ENCODE measurements around the gene DNMT1.
"Not testable (repeated sequence)": the region's sequence is repeated elsewhere in the genome, so short reads cannot be mapped to it uniquely, and the experiment has no call there.

DNMT1 gene

GRCh38 chr19:10182847-10183246 is 11.9 kb downstream of the DNMT1 start:
- H3K4me1 Mint-ChIP-seq (ENCODE audit: low read depth) = peaks cover 14% of the 10 kb centered on the region
- H3K9me3 Mint-ChIP-seq = no peaks in the 10 kb centered on the region

GRCh38 chr19:10182076-10182475 is 12.7 kb downstream of the DNMT1 start:
- Mint-ChIP-seq H3K9me3 (no peaks in the 10 kb centered on the region), H3K27ac (no peak overlapping the region), H3K27me3 (no peaks in the 10 kb centered on the region), H3K4me3 (no peak overlapping the region), H3K4me1 (ENCODE audit: low read depth) (peaks cover 11% of the 10 kb centered on the region), H3K36me3 (ENCODE audit: low read depth) (peaks cover 34% of the 10 kb centered on the region)

More at GRCh38 chr19:10182847-10183246, 11.9 kb downstream of the DNMT1 start:
- Mint-ChIP-seq H3K36me3 (ENCODE audit: low read depth) (peaks cover 34% of the 10 kb centered on the region), H3K4me3 (no peak overlapping the region), H3K27me3 (no peaks in the 10 kb centered on the region), H3K27ac (no peak overlapping the region)

GRCh38 chr19:10180459-10180858 is 14.3 kb downstream of the DNMT1 start:
- H3K27ac Mint-ChIP-seq = no peak overlapping the region
- H3K4me3 Mint-ChIP-seq = no peak overlapping the region
- peaks cover 9% of the 10 kb centered on the region for H3K4me1 Mint-ChIP-seq (ENCODE audit: low read depth)
- no peaks in the 10 kb centered on the region for H3K27me3 Mint-ChIP-seq
- no peaks in the 10 kb centered on the region for H3K9me3 Mint-ChIP-seq
- peaks cover 44% of the 10 kb centered on the region for H3K36me3 Mint-ChIP-seq (ENCODE audit: low read depth)

DNA sequence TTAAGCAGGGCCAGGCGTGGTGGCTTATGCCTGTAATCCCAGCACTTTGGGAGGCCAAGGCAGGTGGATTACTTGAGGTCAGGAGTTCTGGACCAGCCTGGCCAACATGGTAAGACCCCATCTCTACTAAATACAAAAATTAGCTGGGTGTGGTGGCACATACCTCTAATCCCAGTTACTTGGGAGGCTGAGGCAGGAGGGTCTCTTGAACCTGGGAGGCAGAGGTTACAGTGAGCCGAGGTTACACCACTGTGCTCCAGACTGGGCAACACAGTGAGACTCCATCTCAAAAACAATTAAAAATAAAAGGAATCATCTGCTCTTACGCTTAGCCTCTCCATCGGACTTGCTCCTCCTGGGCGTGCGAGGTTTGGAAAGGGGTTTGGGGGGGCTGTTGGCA is 14.7 kb downstream of the DNMT1 start:
- not testable (repeated sequence) for H3K4me3 Mint-ChIP-seq; H3K27me3 Mint-ChIP-seq; H3K9me3 Mint-ChIP-seq; H3K27ac Mint-ChIP-seq; H3K4me1 Mint-ChIP-seq (ENCODE audit: low read depth)
- peaks cover 48% of the 10 kb centered on the region for H3K36me3 Mint-ChIP-seq (ENCODE audit: low read depth)

- Mint-ChIP-seq H3K9me3 (no peaks in the 10 kb centered on the region), H3K27ac (peak overlapping the region; percentile 0), H3K27me3 (no peaks in the 10 kb centered on the region), H3K36me3 (ENCODE audit: low read depth) (peaks cover 80% of the 10 kb centered on the region), H3K4me1 (ENCODE audit: low read depth) (no peaks in the 10 kb centered on the region), H3K4me3 (no peak overlapping the region)
Observed at GRCh38 chr19:10173527-10173926, 21.2 kb downstream of the DNMT1 start.

DNA sequence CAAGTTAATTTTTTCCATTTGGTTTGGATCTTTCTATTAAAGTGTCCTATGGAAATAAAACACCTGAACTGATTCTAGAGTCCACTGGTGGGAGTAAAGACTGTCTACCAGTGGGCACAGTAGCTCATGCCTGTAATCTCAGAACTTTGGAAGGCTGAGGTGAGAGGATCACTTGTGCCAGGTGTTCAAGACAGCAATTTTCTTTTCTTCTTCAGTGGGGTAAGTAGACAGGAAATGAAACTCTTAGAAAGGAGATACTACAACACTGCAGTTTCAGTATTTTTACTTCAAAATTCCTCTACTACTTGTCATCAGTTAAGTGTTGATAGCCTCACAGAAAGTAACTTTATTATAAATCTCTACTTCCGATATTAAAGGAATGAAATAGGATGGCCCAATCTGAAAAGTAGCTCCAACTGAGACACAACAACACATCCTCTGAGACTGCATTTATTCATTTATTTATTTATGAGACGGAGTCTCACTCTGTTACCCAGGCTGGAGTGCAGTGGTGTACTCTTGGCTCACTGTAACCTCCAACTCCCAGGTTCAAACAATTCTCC is 26.3 kb downstream of the DNMT1 start:
- no peaks in the 10 kb centered on the region for H3K27me3 Mint-ChIP-seq
- H3K4me3 Mint-ChIP-seq = no peak overlapping the region
- no peaks in the 10 kb centered on the region for H3K4me1 Mint-ChIP-seq (ENCODE audit: low read depth)
- peaks cover 71% of the 10 kb centered on the region for H3K36me3 Mint-ChIP-seq (ENCODE audit: low read depth)
- H3K9me3 Mint-ChIP-seq = no peaks in the 10 kb centered on the region
- no peak overlapping the region for H3K27ac Mint-ChIP-seq

GRCh38 chr19:10167459-10167858 is 27.3 kb downstream of the DNMT1 start:
- peaks cover 70% of the 10 kb centered on the region for H3K36me3 Mint-ChIP-seq (ENCODE audit: low read depth)
- H3K4me3 Mint-ChIP-seq = no peak overlapping the region
- H3K27me3 Mint-ChIP-seq = no peaks in the 10 kb centered on the region
- H3K27ac Mint-ChIP-seq = no peak overlapping the region
- no peaks in the 10 kb centered on the region for H3K4me1 Mint-ChIP-seq (ENCODE audit: low read depth)
- no peaks in the 10 kb centered on the region for H3K9me3 Mint-ChIP-seq

GRCh38 chr19:10166501-10166900 is 28.3 kb downstream of the DNMT1 start:
- peaks cover 70% of the 10 kb centered on the region for H3K36me3 Mint-ChIP-seq (ENCODE audit: low read depth)
- H3K4me1 Mint-ChIP-seq (ENCODE audit: low read depth); H3K27ac Mint-ChIP-seq: not testable (repeated sequence)

DNA sequence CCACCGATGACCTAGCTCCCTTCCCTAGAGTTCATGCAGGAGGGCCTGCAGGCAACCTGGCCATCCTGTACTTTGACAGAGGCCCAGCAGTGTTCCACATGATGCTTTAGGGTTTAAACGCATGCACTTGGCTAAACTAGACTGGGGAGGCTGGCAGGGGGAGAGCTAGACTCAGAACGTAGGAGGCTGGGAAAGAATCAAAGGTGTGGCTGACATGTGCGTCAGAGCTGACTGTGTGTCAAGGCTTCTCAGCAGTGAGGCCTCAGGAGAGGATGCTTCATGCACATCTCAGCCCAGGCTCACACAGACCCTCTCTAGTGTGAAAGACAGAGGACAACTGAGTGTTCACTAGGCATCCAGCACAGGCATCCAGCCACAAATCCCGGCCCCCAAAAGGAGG is 28.7 kb downstream of the DNMT1 start:
- H3K36me3 Mint-ChIP-seq (ENCODE audit: low read depth) = peaks cover 69% of the 10 kb centered on the region
- H3K4me3 Mint-ChIP-seq = no peak overlapping the region
- H3K9me3 Mint-ChIP-seq = no peaks in the 10 kb centered on the region
- no peak overlapping the region for H3K27ac Mint-ChIP-seq
- H3K4me1 Mint-ChIP-seq (ENCODE audit: low read depth) = no peaks in the 10 kb centered on the region
- H3K27me3 Mint-ChIP-seq = no peaks in the 10 kb centered on the region

More at GRCh38 chr19:10166501-10166900, 28.3 kb downstream of the DNMT1 start:
- not testable (repeated sequence) for H3K9me3 Mint-ChIP-seq, H3K27me3 Mint-ChIP-seq, H3K4me3 Mint-ChIP-seq

- no peaks in the 10 kb centered on the region for H3K27me3 Mint-ChIP-seq
- H3K27ac Mint-ChIP-seq = no peak overlapping the region
- no peaks in the 10 kb centered on the region for H3K9me3 Mint-ChIP-seq
Observed at GRCh38 chr19:10163536-10163935, 31.2 kb downstream of the DNMT1 start.

GRCh38 chr19:10159610-10160009 is 35.1 kb downstream of the DNMT1 start:
- H3K27me3 Mint-ChIP-seq = no peaks in the 10 kb centered on the region
- no peak overlapping the region for H3K27ac Mint-ChIP-seq
- H3K9me3 Mint-ChIP-seq = no peaks in the 10 kb centered on the region
- H3K4me1 Mint-ChIP-seq (ENCODE audit: low read depth) = no peaks in the 10 kb centered on the region
- peaks cover 80% of the 10 kb centered on the region for H3K36me3 Mint-ChIP-seq (ENCODE audit: low read depth)
- H3K4me3 Mint-ChIP-seq = no peak overlapping the region

More at GRCh38 chr19:10163536-10163935, 31.2 kb downstream of the DNMT1 start:
- H3K4me1 Mint-ChIP-seq (ENCODE audit: low read depth) = no peaks in the 10 kb centered on the region
- no peak overlapping the region for H3K4me3 Mint-ChIP-seq
- H3K36me3 Mint-ChIP-seq (ENCODE audit: low read depth) = peaks cover 70% of the 10 kb centered on the region

DNA sequence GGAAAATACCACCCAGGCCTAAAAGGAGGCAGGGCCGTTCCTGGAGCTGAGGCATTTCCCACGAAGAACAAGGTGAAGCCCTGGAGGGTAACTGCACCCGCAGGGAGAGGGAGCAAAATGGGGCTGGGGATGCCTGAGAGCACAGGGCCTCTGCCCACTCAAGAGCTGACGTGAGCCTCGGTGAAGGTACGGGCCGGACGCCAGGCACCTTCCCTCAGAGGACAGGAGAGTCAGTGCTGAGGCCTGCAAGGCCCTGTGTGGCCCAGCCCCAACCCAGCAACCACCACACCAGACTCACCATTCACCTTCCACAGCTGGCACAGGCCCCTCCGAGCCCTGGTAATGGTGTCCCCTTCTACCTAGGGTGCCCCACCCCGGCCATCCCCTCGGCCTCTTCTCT is 36.3 kb downstream of the DNMT1 start:
- Mint-ChIP-seq H3K4me1 (ENCODE audit: low read depth) (no peaks in the 10 kb centered on the region), H3K27me3 (no peaks in the 10 kb centered on the region), H3K27ac (no peak overlapping the region), H3K9me3 (no peaks in the 10 kb centered on the region), H3K36me3 (ENCODE audit: low read depth) (peaks cover 85% of the 10 kb centered on the region), H3K4me3 (no peak overlapping the region)

DNA sequence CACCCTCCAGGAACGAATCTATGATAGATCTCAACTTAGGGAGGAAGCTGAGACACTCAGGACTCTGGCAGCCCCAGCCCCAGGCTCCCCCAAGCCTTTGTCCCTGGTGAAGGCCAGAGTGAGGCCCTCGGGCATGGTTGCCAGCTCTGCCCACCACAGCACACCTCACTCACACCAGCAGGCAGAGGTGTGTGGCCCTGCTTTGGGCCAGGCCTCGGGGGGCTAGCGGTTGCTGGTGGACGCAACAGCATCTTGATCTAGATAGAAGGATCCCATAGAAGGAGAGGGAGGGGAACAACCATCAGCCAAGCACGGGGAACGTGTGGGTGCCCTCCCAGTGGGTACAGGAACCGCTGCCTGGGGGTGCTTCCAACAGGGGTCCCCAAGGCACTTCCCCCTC is 36.7 kb downstream of the DNMT1 start:
- no peak overlapping the region for H3K27ac Mint-ChIP-seq
- H3K9me3 Mint-ChIP-seq = no peaks in the 10 kb centered on the region
- H3K4me3 Mint-ChIP-seq = no peak overlapping the region
- H3K27me3 Mint-ChIP-seq = no peaks in the 10 kb centered on the region
- H3K4me1 Mint-ChIP-seq (ENCODE audit: low read depth) = no peaks in the 10 kb centered on the region
- peaks cover 84% of the 10 kb centered on the region for H3K36me3 Mint-ChIP-seq (ENCODE audit: low read depth)

- no peaks in the 10 kb centered on the region for H3K4me1 Mint-ChIP-seq (ENCODE audit: low read depth)
- no peaks in the 10 kb centered on the region for H3K9me3 Mint-ChIP-seq
- no peak overlapping the region for H3K27ac Mint-ChIP-seq
- peaks cover 90% of the 10 kb centered on the region for H3K36me3 Mint-ChIP-seq (ENCODE audit: low read depth)
- H3K27me3 Mint-ChIP-seq = no peaks in the 10 kb centered on the region
- no peak overlapping the region for H3K4me3 Mint-ChIP-seq
Observed at GRCh38 chr19:10155839-10156238, 38.9 kb downstream of the DNMT1 start.

GRCh38 chr19:10152100-10152499 is 42.7 kb downstream of the DNMT1 start:
- no peak overlapping the region for H3K4me3 Mint-ChIP-seq
- no peak overlapping the region for H3K27ac Mint-ChIP-seq
- no peaks in the 10 kb centered on the region for H3K4me1 Mint-ChIP-seq (ENCODE audit: low read depth)
- peaks cover 89% of the 10 kb centered on the region for H3K36me3 Mint-ChIP-seq (ENCODE audit: low read depth)
- no peaks in the 10 kb centered on the region for H3K9me3 Mint-ChIP-seq
- H3K27me3 Mint-ChIP-seq = no peaks in the 10 kb centered on the region

- no peak overlapping the region for H3K27ac Mint-ChIP-seq
- H3K27me3 Mint-ChIP-seq = no peaks in the 10 kb centered on the region
- peaks cover 87% of the 10 kb centered on the region for H3K36me3 Mint-ChIP-seq (ENCODE audit: low read depth)
- no peaks in the 10 kb centered on the region for H3K4me1 Mint-ChIP-seq (ENCODE audit: low read depth)
- no peak overlapping the region for H3K4me3 Mint-ChIP-seq
- no peaks in the 10 kb centered on the region for H3K9me3 Mint-ChIP-seq
Observed at GRCh38 chr19:10151521-10151920, 43.2 kb downstream of the DNMT1 start.

Data from stimulated activated naive CD8-positive, alpha-beta T cell treated with anti-CD3 and anti-CD28 coated beads, Interleukin-15, Interleukin-2, amounts not matched to agents 100 ng/mL and 50 ng/mL, for 24 hours (primary cell).